SKM-1 (cell line): ENCODE measurements around the gene NFE2L1.
A peak's percentile ranks its signal among the peaks of the same experiment; 100 is the strongest.

Source experiments
- DNase-seq: peaks from one replicate; lab custom pipeline; 2025; ENCODE audit not compliant: unreplicated experiment; lab: John Stamatoyannopoulos, UW

The NFE2L1 gene

GRCh38 chr17:48106802-48107136 is 58.6 kb downstream of the NFE2L1 start:
- no peak for DNase-seq

GRCh38 chr17:48107137-48108055 is 59.2 kb downstream of the NFE2L1 start, which contains the start of gene SNX11:
Gene SNX11 (plus strand): TSS chr17:48107766. CDS start chr17:48112044, 4,278 bp downstream.
- DNase-seq: peak; percentile 60

- no peak for DNase-seq
Measured at GRCh38 chr17:48110761-48111160, 62.6 kb downstream of the NFE2L1 start.
